ENCODE data around the gene ZNF282. TPM values are rescaled to one million over a fixed set of nuclear protein-coding genes. Genes with fewer than 3 reads are reported as not detected.

Gene ZNF282
- polyA plus RNA-seq, 1 experiment = 8.2 TPM

- no peak for DNase-seq (ENCODE audit: low read depth, low spot score)
- Histone ChIP-seq H3K4me3 (ENCODE audit: low read depth, low read length) (no peak overlapping the region), H3K9me3 (ENCODE audit: control insufficient read depth, insufficient read depth, low read length) (no peaks in the 10 kb centered on the region), H3K27ac (ENCODE audit: low read depth, low read length) (no peak overlapping the region), H3K27me3 (ENCODE audit: control insufficient read depth, insufficient read depth, low read length) (no peaks in the 10 kb centered on the region)
- TF ChIP-seq CTCF (IDR thresholded peaks at IDR 0.05; ENCODE audit: low read depth, low read length) = no peak
- POLR2A ChIA-PET = no interaction called here
- CTCF ChIA-PET = no interaction called here
These were observed 3.5 kb upstream of the ZNF282 start for GRCh38 chr7:149191851-149192250.

- ChIA-PET POLR2A (interaction anchor here (0.6 to 2.1 kb wide), 11 partner anchors 9 to 317 kb away, joined by 3 to 12 read pairs (median 4); partner anchors contain the start of genes ZNF398 and ZNF425), CTCF (interaction anchor here (0.7 to 2.4 kb wide), 21 partner anchors 9 to 115 kb away, joined by 3 to 13 read pairs (median 4); partner anchors contain the start of genes ZNF398, ZNF425 and ZNF783)
- Histone ChIP-seq H3K9me3 (ENCODE audit: control insufficient read depth, insufficient read depth, low read length) (no peaks in the 10 kb centered on the region), H3K27me3 (ENCODE audit: control insufficient read depth, insufficient read depth, low read length) (no peaks in the 10 kb centered on the region), H3K4me3 (ENCODE audit: low read depth, low read length) (peak overlapping the region; percentile 80), H3K27ac (ENCODE audit: low read depth, low read length) (peak overlapping the region; percentile 73)
- no peak for TF ChIP-seq CTCF (IDR thresholded peaks at IDR 0.05; ENCODE audit: low read depth, low read length)
- no peak for DNase-seq (ENCODE audit: low read depth, low spot score)
These were observed 557 bp upstream of the ZNF282 start for GRCh38 chr7:149194799-149195179.

- H3K9me3 ChIP-seq (ENCODE audit: control insufficient read depth, insufficient read depth, low read length) = no peaks in the 10 kb centered on the region
- no peak for TF ChIP-seq CTCF (IDR thresholded peaks at IDR 0.05; ENCODE audit: low read depth, low read length)
- H3K27me3 ChIP-seq (ENCODE audit: control insufficient read depth, insufficient read depth, low read length) = no peaks in the 10 kb centered on the region
- DNase-seq (ENCODE audit: low read depth, low spot score) = no peak
- H3K27ac ChIP-seq (ENCODE audit: low read depth, low read length) = no peak overlapping the region
- H3K4me3 ChIP-seq (ENCODE audit: low read depth, low read length) = peak overlapping the region; percentile 80
- CTCF ChIA-PET = interaction anchor here (0.7 to 2.4 kb wide), 13 partner anchors 9 to 191 kb away, joined by 3 to 13 read pairs (median 5); partner anchors contain the start of gene ZNF425
- POLR2A ChIA-PET = interaction anchor here (0.6 to 2.1 kb wide), 7 partner anchors 13 to 70 kb away, joined by 4 to 12 read pairs (median 4); partner anchors contain the start of genes ZNF398 and ZNF425
These were observed 882 bp downstream of the ZNF282 start for GRCh38 chr7:149196151-149196704.

- Histone ChIP-seq H3K27me3 (ENCODE audit: control insufficient read depth, insufficient read depth, low read length) (no peaks in the 10 kb centered on the region), H3K27ac (ENCODE audit: low read depth, low read length) (peak overlapping the region; percentile 31), H3K4me3 (ENCODE audit: low read depth, low read length) (peak overlapping the region; percentile 80), H3K9me3 (ENCODE audit: control insufficient read depth, insufficient read depth, low read length) (no peaks in the 10 kb centered on the region)
- POLR2A ChIA-PET = interaction anchor here (0.6 kb wide), 1 partner anchor 38 kb away, joined by 4 read pairs; no protein-coding TSS in a partner anchor
- DNase-seq (ENCODE audit: low read depth, low spot score) = no peak
- CTCF ChIA-PET = interaction anchor here (2.4 kb wide), 1 partner anchor 11 kb away, joined by 13 read pairs; no protein-coding TSS in a partner anchor
- no peak for TF ChIP-seq CTCF (IDR thresholded peaks at IDR 0.05; ENCODE audit: low read depth, low read length)
These were observed 1.4 kb downstream of the ZNF282 start for GRCh38 chr7:149196705-149197171.

GRCh38 chr7:149197675-149198074, 2.3 kb downstream of the ZNF282 start:
- CTCF ChIA-PET = no interaction called here
- no peak for TF ChIP-seq CTCF (IDR thresholded peaks at IDR 0.05; ENCODE audit: low read depth, low read length)
- Histone ChIP-seq H3K4me3 (ENCODE audit: low read depth, low read length) (no peak overlapping the region), H3K27me3 (ENCODE audit: control insufficient read depth, insufficient read depth, low read length) (no peaks in the 10 kb centered on the region), H3K27ac (ENCODE audit: low read depth, low read length) (no peak overlapping the region), H3K9me3 (ENCODE audit: control insufficient read depth, insufficient read depth, low read length) (no peaks in the 10 kb centered on the region)
- DNase-seq (ENCODE audit: low read depth, low spot score) = no peak
- POLR2A ChIA-PET = no interaction called here
